Measurements from ENCODE around the gene CTNNA3.
"Not testable (repeated sequence)": the region's sequence is repeated elsewhere in the genome, so short reads cannot be mapped to it uniquely, and the experiment has no call there.

CTNNA3 gene

GRCh38 chr10:67259319-67259929, 436.6 kb downstream of the CTNNA3 start:
- H3K4me3 ChIP-seq (ENCODE audit: low read depth, low read length) = no peak overlapping the region

GRCh38 chr10:67257427-67258144, 438.4 kb downstream of the CTNNA3 start:
- H3K4me3 ChIP-seq (ENCODE audit: low read depth, low read length) = no peak overlapping the region

- H3K4me3 ChIP-seq (ENCODE audit: low read depth, low read length) = no peak overlapping the region
Observed at GRCh38 chr10:67257018-67257417, 439.0 kb downstream of the CTNNA3 start.

GRCh38 chr10:67250686-67251085, 445.3 kb downstream of the CTNNA3 start:
- H3K4me3 ChIP-seq (ENCODE audit: low read depth, low read length) = no peak overlapping the region

GRCh38 chr10:67246066-67246555, 449.9 kb downstream of the CTNNA3 start:
- no peak overlapping the region for H3K4me3 ChIP-seq (ENCODE audit: low read depth, low read length)

- H3K4me3 ChIP-seq (ENCODE audit: low read depth, low read length) = no peak overlapping the region
Observed at GRCh38 chr10:67242528-67242927, 453.5 kb downstream of the CTNNA3 start.

- no peak overlapping the region for H3K4me3 ChIP-seq (ENCODE audit: low read depth, low read length)
Observed at GRCh38 chr10:67241451-67241850, 454.5 kb downstream of the CTNNA3 start.

- no peak overlapping the region for H3K4me3 ChIP-seq (ENCODE audit: low read depth, low read length)
Observed at GRCh38 chr10:67239864-67240497, 456.0 kb downstream of the CTNNA3 start.

- H3K4me3 ChIP-seq (ENCODE audit: low read depth, low read length) = peak overlapping the region; percentile 28
Observed at GRCh38 chr10:67230680-67231500, 465.1 kb downstream of the CTNNA3 start.

GRCh38 chr10:67225226-67225625, 470.8 kb downstream of the CTNNA3 start:
- no peak overlapping the region for H3K4me3 ChIP-seq (ENCODE audit: low read depth, low read length)

GRCh38 chr10:67224553-67224952, 471.4 kb downstream of the CTNNA3 start:
- H3K4me3 ChIP-seq (ENCODE audit: low read depth, low read length) = no peak overlapping the region

- H3K4me3 ChIP-seq (ENCODE audit: low read depth, low read length) = no peak overlapping the region
Observed at GRCh38 chr10:67222934-67223333, 473.1 kb downstream of the CTNNA3 start.

GRCh38 chr10:67221939-67222494, 474.0 kb downstream of the CTNNA3 start:
- no peak overlapping the region for H3K4me3 ChIP-seq (ENCODE audit: low read depth, low read length)

GRCh38 chr10:67211680-67212079, 484.3 kb downstream of the CTNNA3 start:
- no peak overlapping the region for H3K4me3 ChIP-seq (ENCODE audit: low read depth, low read length)

- H3K4me3 ChIP-seq (ENCODE audit: low read depth, low read length) = not testable (repeated sequence)
Observed at GRCh38 chr10:67207923-67208322, 488.1 kb downstream of the CTNNA3 start.

GRCh38 chr10:67200913-67201564, 495.0 kb downstream of the CTNNA3 start:
- no peak overlapping the region for H3K4me3 ChIP-seq (ENCODE audit: low read depth, low read length)

- no peak overlapping the region for H3K4me3 ChIP-seq (ENCODE audit: low read depth, low read length)
Observed at GRCh38 chr10:67175354-67175753, 520.6 kb downstream of the CTNNA3 start.

- H3K4me3 ChIP-seq (ENCODE audit: low read depth, low read length) = no peak overlapping the region
Observed at GRCh38 chr10:67173787-67174186, 522.2 kb downstream of the CTNNA3 start.

- H3K4me3 ChIP-seq (ENCODE audit: low read depth, low read length) = no peak overlapping the region
Observed at GRCh38 chr10:67171970-67172369, 524.0 kb downstream of the CTNNA3 start.

GRCh38 chr10:67156239-67156638, 539.8 kb downstream of the CTNNA3 start:
- no peak overlapping the region for H3K4me3 ChIP-seq (ENCODE audit: low read depth, low read length)

All from iPS-11a (cell line).